CD14-positive monocyte (primary cell): ENCODE measurements around the gene CAPNS2. TPM values are rescaled to one million over a fixed set of nuclear protein-coding genes. Genes with fewer than 3 reads are reported as not detected.

Experiments
- DNase-seq, 3 donors: peaks; one replicate each; pipeline ENCODE4 v3.0.0-alpha.2; 2011 to 2022
- H2AFZ ChIP-seq: 2 replicates; pipeline ENCODE4 v1.6.0; 2012; ENCODE audit warnings: mild to moderate bottlenecking, low read depth, low read length, inconsistent platforms; ENCODE audit not compliant: insufficient read depth, poor library complexity, severe bottlenecking
- H3K27ac ChIP-seq, 2 donors: 1 replicate in 1 of 2; 2 replicates in 1 of 2; pipeline ENCODE4 v1.5.1; 2012 to 2013; ENCODE audit warnings: low read length in 2 of 2, control low read depth in 1 of 2, inconsistent platforms in 1 of 2, low read depth in 1 of 2, mild to moderate bottlenecking in 1 of 2
- H3K27me3 ChIP-seq, 2 donors: one replicate each; pipeline versions ENCODE4 v1.6.0 to v1.6.1; 2011 to 2013; ENCODE audit warnings: low read length in 2 of 2; ENCODE audit not compliant: control insufficient read depth in 2 of 2, insufficient read depth in 2 of 2
- H3K36me3 ChIP-seq, 2 donors: replicated peaks in 1 of 2; 1 replicate in 1 of 2; 2 replicates in 1 of 2; pipeline versions ENCODE4 v1.5.1 to v1.6.1; 2012 to 2013; ENCODE audit warnings: low read length in 2 of 2, control low read depth in 1 of 2, inconsistent platforms in 1 of 2, mild to moderate bottlenecking in 1 of 2; ENCODE audit not compliant: insufficient read depth in 2 of 2, control insufficient read depth in 1 of 2
- H3K4me1 ChIP-seq, 2 donors: 1 replicate in 1 of 2; 2 replicates in 1 of 2; pipeline versions ENCODE4 v1.5.1 to v1.6.1; 2012 to 2013; ENCODE audit warnings: low read length in 2 of 2, control low read depth in 1 of 2, inconsistent platforms in 1 of 2, mild to moderate bottlenecking in 1 of 2, moderate library complexity in 1 of 2; ENCODE audit not compliant: insufficient read depth in 2 of 2, control insufficient read depth in 1 of 2
- H3K4me2 ChIP-seq: replicated peaks from 2 replicates; pipeline ENCODE3; 2012; ENCODE audit warnings: low read length, moderate library complexity, mild to moderate bottlenecking; ENCODE audit not compliant: poor library complexity, severe bottlenecking; ENCODE audit errors: extremely low read depth
- H3K4me3 ChIP-seq, 3 experiments: fragments of 200-600 bp in 1 of 3; sonication (generic) in 1 of 3; replicated peaks in 1 of 3; 1 replicate in 2 of 3; 2 replicates in 1 of 3; pipeline ENCODE4 v1.5.1; 2011 to 2013; ENCODE audit warnings: low read length in 3 of 3, mild to moderate bottlenecking in 3 of 3, control low read depth in 2 of 3, low read depth in 2 of 3, inconsistent platforms in 1 of 3, moderate library complexity in 1 of 3
- H3K79me2 ChIP-seq: 2 replicates; pipeline ENCODE4 v1.6.0; 2012; ENCODE audit warnings: mild to moderate bottlenecking, control low read depth, inconsistent platforms, low read length, moderate library complexity; ENCODE audit not compliant: insufficient read depth
- H3K9ac ChIP-seq: 2 replicates; pipeline ENCODE4 v1.6.0; 2017; ENCODE audit warnings: low read length, mild to moderate bottlenecking; ENCODE audit not compliant: insufficient read depth, poor library complexity, severe bottlenecking
- H3K9me3 ChIP-seq, 2 donors: replicated peaks in 1 of 2; 1 replicate in 1 of 2; 2 replicates in 1 of 2; pipeline versions ENCODE4 v1.5.1 to v1.6.1; 2012 to 2013; ENCODE audit warnings: low read length in 2 of 2, control low read depth in 1 of 2; ENCODE audit not compliant: control insufficient read depth in 1 of 2, insufficient read depth in 1 of 2
- H4K20me1 ChIP-seq: 2 replicates; pipeline ENCODE4 v1.6.0; 2012; ENCODE audit warnings: mild to moderate bottlenecking, low read length, control low read depth, moderate library complexity; ENCODE audit not compliant: insufficient read depth
- H3K27ac Mint-ChIP-seq, 7 donors: one replicate each; pipeline ENCODE4 v1.8.0; 2020; ENCODE audit warnings: mild to moderate bottlenecking in 7 of 7, mixed read lengths in 7 of 7, moderate library complexity in 6 of 7, inconsistent platforms in 2 of 7
- H3K27me3 Mint-ChIP-seq, 3 donors: one replicate each; pipeline ENCODE4 v1.8.0; 2021 to 2022; ENCODE audit warnings: low read depth in 3 of 3, mild to moderate bottlenecking in 3 of 3, mixed read lengths in 3 of 3, moderate library complexity in 3 of 3, inconsistent platforms in 1 of 3
- H3K36me3 Mint-ChIP-seq, 2 donors: one replicate each; pipeline ENCODE4 v1.8.0; 2020; ENCODE audit warnings: mixed read lengths in 2 of 2, inconsistent platforms in 1 of 2, mild to moderate bottlenecking in 1 of 2
- H3K4me1 Mint-ChIP-seq: one replicate; pipeline ENCODE4 v1.8.0; 2020; ENCODE audit warnings: mild to moderate bottlenecking, mixed read lengths
- H3K4me3 Mint-ChIP-seq, 2 donors: one replicate each; pipeline ENCODE4 v1.8.0; 2020; ENCODE audit warnings: mild to moderate bottlenecking in 2 of 2, mixed read lengths in 2 of 2, moderate library complexity in 1 of 2
- H3K9me3 Mint-ChIP-seq, 7 donors: one replicate each; pipeline ENCODE4 v1.8.0; 2020 to 2022; ENCODE audit warnings: mixed read lengths in 7 of 7, mild to moderate bottlenecking in 6 of 7, moderate library complexity in 6 of 7, inconsistent platforms in 2 of 7
- WGBS: methylation state at CpG from one replicate; pipeline ENCODE4 v1.1.5; 2013; ENCODE audit warnings: missing lambda C conversion rate; ENCODE audit not compliant: insufficient coverage; 5-methylcytosine and 5-hydroxymethylcytosine counted together
- intact Hi-C, 2 donors: fragments of 100-400 bp; cut with micrococcal nuclease; formaldehyde crosslinking; loops; one replicate each; pipeline versions ENCODE4 v1.15.0 to v1.15.1; 2023
- polyA plus RNA-seq, 3 donors: library from polyadenylated mRNA; depleted of rRNA in 1 of 3; unstranded in 2 of 3; stranded (reverse) in 1 of 3; fragments of 300-500 nt in 2 of 3; fragments of >200 nt in 1 of 3; fragmentation: Illumina TruSeq in 2 of 3; gene quantifications; 1 replicate in 2 of 3; 2 replicates in 1 of 3; pipeline ENCODE4 v1.2.3, GENCODE V29; 2012 to 2021
- TF ChIP-seq, protein P1 (sequence below): fragments of 200-600 bp; IDR thresholded peaks from one replicate; pipeline ENCODE4 v1.8.0; 2022; ENCODE audit warnings: antibody characterized with exemption, mild to moderate bottlenecking

Gene CAPNS2
- polyA plus RNA-seq, 3 donors: 0.17 to 0.35 TPM; not detected in 1

- H3K79me2 ChIP-seq: peaks cover 5% of the 10 kb centered on the region
- DNase-seq: peak; percentile 15 to 48 (median 38)
- H3K4me3 ChIP-seq: peak overlapping the region in 1 of 3 experiments; percentile 7
- TF ChIP-seq, protein P1, sequence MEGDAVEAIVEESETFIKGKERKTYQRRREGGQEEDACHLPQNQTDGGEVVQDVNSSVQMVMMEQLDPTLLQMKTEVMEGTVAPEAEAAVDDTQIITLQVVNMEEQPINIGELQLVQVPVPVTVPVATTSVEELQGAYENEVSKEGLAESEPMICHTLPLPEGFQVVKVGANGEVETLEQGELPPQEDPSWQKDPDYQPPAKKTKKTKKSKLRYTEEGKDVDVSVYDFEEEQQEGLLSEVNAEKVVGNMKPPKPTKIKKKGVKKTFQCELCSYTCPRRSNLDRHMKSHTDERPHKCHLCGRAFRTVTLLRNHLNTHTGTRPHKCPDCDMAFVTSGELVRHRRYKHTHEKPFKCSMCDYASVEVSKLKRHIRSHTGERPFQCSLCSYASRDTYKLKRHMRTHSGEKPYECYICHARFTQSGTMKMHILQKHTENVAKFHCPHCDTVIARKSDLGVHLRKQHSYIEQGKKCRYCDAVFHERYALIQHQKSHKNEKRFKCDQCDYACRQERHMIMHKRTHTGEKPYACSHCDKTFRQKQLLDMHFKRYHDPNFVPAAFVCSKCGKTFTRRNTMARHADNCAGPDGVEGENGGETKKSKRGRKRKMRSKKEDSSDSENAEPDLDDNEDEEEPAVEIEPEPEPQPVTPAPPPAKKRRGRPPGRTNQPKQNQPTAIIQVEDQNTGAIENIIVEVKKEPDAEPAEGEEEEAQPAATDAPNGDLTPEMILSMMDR: no peak
- H3K36me3 ChIP-seq: peaks cover 6 to 18% of the 10 kb centered on the region in 2 donors
- peaks cover 44 to 55% of the 10 kb centered on the region in 2 donors for H3K4me1 ChIP-seq
- peak overlapping the region; percentile 37 for H3K4me2 ChIP-seq
- H2AFZ ChIP-seq: no peak overlapping the region
- H4K20me1 ChIP-seq: peaks cover 3% of the 10 kb centered on the region
- no peak overlapping the region for H3K9ac ChIP-seq
- H3K27ac ChIP-seq: peak overlapping the region; percentile 44 to 66
- intact Hi-C loops: no loop called here
- Mint-ChIP-seq H3K36me3 (peaks cover 18 to 24% of the 10 kb centered on the region in 2 donors), H3K27me3 (no peaks in the 10 kb centered on the region), H3K4me3 (peak overlapping the region in 1 of 2 donors; percentile 48), H3K4me1 (peaks cover 62% of the 10 kb centered on the region), H3K9me3 (no peaks in the 10 kb centered on the region), H3K27ac (peak overlapping the region; percentile 70 to 88 (median 85))
- H3K27me3 ChIP-seq: no peaks in the 10 kb centered on the region
- 62% methylated on average over 2 of the region's 3 CpGs for WGBS
- no peaks in the 10 kb centered on the region for H3K9me3 ChIP-seq
Measured at GRCh38 chr16:55567382-55567781, 898 bp downstream of the CAPNS2 start.

DNA sequence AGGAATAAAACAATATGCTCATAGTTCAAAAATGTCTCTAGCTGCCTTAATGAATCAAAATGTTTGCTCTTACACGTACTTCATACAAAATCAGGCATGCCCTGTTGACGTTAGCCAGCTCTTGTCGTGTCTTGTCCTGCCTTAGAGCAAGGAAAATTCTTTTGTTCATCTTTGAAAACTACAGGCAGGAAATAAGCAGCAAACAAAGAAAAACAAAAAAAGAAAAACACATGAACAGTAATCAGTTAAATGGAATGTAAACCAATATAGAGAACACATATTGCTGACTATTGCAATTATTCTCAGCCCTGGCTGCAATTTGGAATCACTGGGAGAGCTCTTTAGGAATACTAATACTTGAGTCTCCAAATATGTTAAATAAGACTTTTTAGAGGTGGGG lies 1.7 kb downstream of the CAPNS2 start:
- intact Hi-C loops: no loop called here
- H3K36me3 Mint-ChIP-seq: peaks cover 19 to 25% of the 10 kb centered on the region in 2 donors
- Histone ChIP-seq H3K27me3 (no peaks in the 10 kb centered on the region), H3K4me2 (peak overlapping the region; percentile 56), H3K9me3 (no peaks in the 10 kb centered on the region), H3K36me3 (peaks cover 1 to 14% of the 10 kb centered on the region in 2 donors), H3K9ac (no peak overlapping the region), H3K27ac (peak overlapping the region in 1 of 2 donors; percentile 65), H3K79me2 (peaks cover 5% of the 10 kb centered on the region), H4K20me1 (peaks cover 3% of the 10 kb centered on the region), H3K4me3 (peak overlapping the region in 1 of 3 experiments; percentile 34), H3K4me1 (peaks cover 44 to 55% of the 10 kb centered on the region in 2 donors), H2AFZ (no peak overlapping the region)
- TF ChIP-seq, protein P1: no peak
- no peak for DNase-seq
- H3K27me3 Mint-ChIP-seq: no peaks in the 10 kb centered on the region
- peaks cover 61% of the 10 kb centered on the region for H3K4me1 Mint-ChIP-seq
- no peaks in the 10 kb centered on the region for H3K9me3 Mint-ChIP-seq
- no peak overlapping the region for H3K4me3 Mint-ChIP-seq
- 85% methylated on average over 3 of the region's 3 CpGs for WGBS
- peak overlapping the region; percentile 48 to 95 (median 83) for H3K27ac Mint-ChIP-seq
